ENCODE data around the gene CPM. TPM values are rescaled to one million over a fixed set of nuclear protein-coding genes. Genes with fewer than 3 reads are reported as not detected.

The CPM gene
- total RNA-seq, 1 experiment from 2014 or later, result 3.1 TPM

- H3K4me2 ChIP-seq (ENCODE audit: low read length), result no peak overlapping the region
- H3K27me3 ChIP-seq (ENCODE audit: low read length), result no peaks in the 10 kb centered on the region
- no peak overlapping the region for H2AFZ ChIP-seq (ENCODE audit: low read length)
- H3K9me2 ChIP-seq (replicated peaks; ENCODE audit: low read length), result no peaks in the 10 kb centered on the region
- H3K27ac ChIP-seq (ENCODE audit: low read length), result no peak overlapping the region
- H3K4me3 ChIP-seq (ENCODE audit: low read length), result no peak overlapping the region
- no peak overlapping the region for H3K9ac ChIP-seq (ENCODE audit: low read length)
- H3F3A ChIP-seq (ENCODE audit: low read length, unreplicated experiment), result no peaks in the 10 kb centered on the region
- intact Hi-C loops (cut with micrococcal nuclease), result no loop called here
- no peaks in the 10 kb centered on the region for H3K36me3 ChIP-seq (ENCODE audit: low read depth, low read length)
- ChIA-PET CTCF (interaction anchor here (0.6 kb wide), 1 partner anchor 168 kb away, joined by 3 read pairs; no protein-coding TSS in a partner anchor), POLR2A (ENCODE audit: unreplicated experiment) (no interaction called here)
- H3K4me1 ChIP-seq (ENCODE audit: insufficient read depth, low read length), result no peaks in the 10 kb centered on the region
- no peaks in the 10 kb centered on the region for H4K20me1 ChIP-seq (ENCODE audit: low read length)
- DNase-seq (no peak), ATAC-seq (no peak)
- no peaks in the 10 kb centered on the region for H3K9me3 ChIP-seq (ENCODE audit: low read length)
- no TSS peak for BruUV-seq (replicated peaks)
- TF ChIP-seq EZH2phosphoT487 (IDR thresholded peaks at IDR 0.05; ENCODE audit: borderline replicate concordance, low read length), result no peak
- TF ChIP-seq EZH2 (IDR thresholded peaks at IDR 0.05; ENCODE audit: low read length, unreplicated experiment), result no peak
- TF ChIP-seq, protein P1, sequence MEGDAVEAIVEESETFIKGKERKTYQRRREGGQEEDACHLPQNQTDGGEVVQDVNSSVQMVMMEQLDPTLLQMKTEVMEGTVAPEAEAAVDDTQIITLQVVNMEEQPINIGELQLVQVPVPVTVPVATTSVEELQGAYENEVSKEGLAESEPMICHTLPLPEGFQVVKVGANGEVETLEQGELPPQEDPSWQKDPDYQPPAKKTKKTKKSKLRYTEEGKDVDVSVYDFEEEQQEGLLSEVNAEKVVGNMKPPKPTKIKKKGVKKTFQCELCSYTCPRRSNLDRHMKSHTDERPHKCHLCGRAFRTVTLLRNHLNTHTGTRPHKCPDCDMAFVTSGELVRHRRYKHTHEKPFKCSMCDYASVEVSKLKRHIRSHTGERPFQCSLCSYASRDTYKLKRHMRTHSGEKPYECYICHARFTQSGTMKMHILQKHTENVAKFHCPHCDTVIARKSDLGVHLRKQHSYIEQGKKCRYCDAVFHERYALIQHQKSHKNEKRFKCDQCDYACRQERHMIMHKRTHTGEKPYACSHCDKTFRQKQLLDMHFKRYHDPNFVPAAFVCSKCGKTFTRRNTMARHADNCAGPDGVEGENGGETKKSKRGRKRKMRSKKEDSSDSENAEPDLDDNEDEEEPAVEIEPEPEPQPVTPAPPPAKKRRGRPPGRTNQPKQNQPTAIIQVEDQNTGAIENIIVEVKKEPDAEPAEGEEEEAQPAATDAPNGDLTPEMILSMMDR (conservative IDR thresholded peaks at IDR 0.05; ENCODE audit: low read depth, low read length), result no peak
- no peaks in the 10 kb centered on the region for H3K79me2 ChIP-seq (ENCODE audit: low read length)
Observed at GRCh38 chr12:68884251-68884650, 48.7 kb downstream of the CPM start.

- intact Hi-C loops (cut with micrococcal nuclease), result no loop called here
- peaks cover 7% of the 10 kb centered on the region; the same call in 1 of the 2 replicates for H3K9me3 ChIP-seq (ENCODE audit: low read length)
- DNase-seq (no peak), ATAC-seq (no peak)
- H3K27me3 ChIP-seq (ENCODE audit: low read length), result no peaks in the 10 kb centered on the region
- no peaks in the 10 kb centered on the region for H4K20me1 ChIP-seq (ENCODE audit: low read length)
- no peak overlapping the region for H2AFZ ChIP-seq (ENCODE audit: low read length)
- H3K9me2 ChIP-seq (replicated peaks; ENCODE audit: low read length), result no peaks in the 10 kb centered on the region
- no peak overlapping the region for H3K4me3 ChIP-seq (ENCODE audit: low read length)
- CTCF ChIA-PET, result no interaction called here
- H3K4me1 ChIP-seq (ENCODE audit: insufficient read depth, low read length), result no peaks in the 10 kb centered on the region
- no peak overlapping the region for H3K27ac ChIP-seq (ENCODE audit: low read length)
- H3K79me2 ChIP-seq (ENCODE audit: low read length), result no peaks in the 10 kb centered on the region
- no TSS peak for BruUV-seq (replicated peaks)
- H3K9ac ChIP-seq (ENCODE audit: low read length), result no peak overlapping the region
- POLR2A ChIA-PET (ENCODE audit: unreplicated experiment), result no interaction called here
- no peak overlapping the region for H3K4me2 ChIP-seq (ENCODE audit: low read length)
- H3K36me3 ChIP-seq (ENCODE audit: low read depth, low read length), result peaks cover 4% of the 10 kb centered on the region; the same call in 1 of the 2 replicates
- no peaks in the 10 kb centered on the region for H3F3A ChIP-seq (ENCODE audit: low read length, unreplicated experiment)
- no peak for TF ChIP-seq EZH2 (IDR thresholded peaks at IDR 0.05; ENCODE audit: low read length, unreplicated experiment)
- TF ChIP-seq EZH2phosphoT487 (IDR thresholded peaks at IDR 0.05; ENCODE audit: borderline replicate concordance, low read length), result no peak
- TF ChIP-seq, protein P1 (conservative IDR thresholded peaks at IDR 0.05; ENCODE audit: low read depth, low read length), result no peak
Observed at GRCh38 chr12:68883151-68883550, 49.8 kb downstream of the CPM start.

- Histone ChIP-seq H3K27me3 (ENCODE audit: low read length) (no peaks in the 10 kb centered on the region), H2AFZ (ENCODE audit: low read length) (no peak overlapping the region), H3K36me3 (ENCODE audit: low read depth, low read length) (peaks cover 4% of the 10 kb centered on the region; the same call in 1 of the 2 replicates), H3K79me2 (ENCODE audit: low read length) (no peaks in the 10 kb centered on the region), H3K4me2 (ENCODE audit: low read length) (no peak overlapping the region), H3K9ac (ENCODE audit: low read length) (no peak overlapping the region), H3K27ac (ENCODE audit: low read length) (no peak overlapping the region), H4K20me1 (ENCODE audit: low read length) (no peaks in the 10 kb centered on the region), H3F3A (ENCODE audit: low read length, unreplicated experiment) (no peaks in the 10 kb centered on the region), H3K4me3 (ENCODE audit: low read length) (no peak overlapping the region), H3K9me3 (ENCODE audit: low read length) (peaks cover 7% of the 10 kb centered on the region; the same call in 1 of the 2 replicates), H3K9me2 (replicated peaks; ENCODE audit: low read length) (no peaks in the 10 kb centered on the region), H3K4me1 (ENCODE audit: insufficient read depth, low read length) (no peaks in the 10 kb centered on the region)
- DNase-seq (no peak), ATAC-seq (no peak)
- ChIA-PET POLR2A (ENCODE audit: unreplicated experiment) (no interaction called here), CTCF (no interaction called here)
- no TSS peak for BruUV-seq (replicated peaks)
- TF ChIP-seq, protein P1 (conservative IDR thresholded peaks at IDR 0.05; ENCODE audit: low read depth, low read length), result no peak
- TF ChIP-seq EZH2 (IDR thresholded peaks at IDR 0.05; ENCODE audit: low read length, unreplicated experiment) (no peak), EZH2phosphoT487 (IDR thresholded peaks at IDR 0.05; ENCODE audit: borderline replicate concordance, low read length) (no peak)
- intact Hi-C loops (cut with micrococcal nuclease), result no loop called here
Observed at GRCh38 chr12:68882251-68882964, 50.6 kb downstream of the CPM start.
